BJ (cell line): ENCODE data around the gene ADAMTS17. TPM values are rescaled to one million over a fixed set of nuclear protein-coding genes. Genes with fewer than 3 reads are reported as not detected.

Source experiments
- CTCF ChIA-PET: fragments of 350-600 bp; formaldehyde crosslinking; extraction: SDS; loops from one replicate; lab custom pipeline; 2021; ENCODE audit warnings: antibody characterized with exemption, inconsistent platforms; lab: Yijun Ruan, JAX
- POLR2A ChIA-PET: fragments of 300-600 bp; sonication (Branson Sonifier 250); formaldehyde crosslinking; extraction: SDS; loops from one replicate; lab custom pipeline; 2021; ENCODE audit warnings: antibody characterized with exemption; lab: Charles Lee
- DNase-seq: peaks from one replicate; pipeline ENCODE4 v3.0.0-alpha.2; 2011; ENCODE audit warnings: low read depth
- H3K27me3 ChIP-seq: 2 replicates; pipeline ENCODE4 v1.6.0; 2011; ENCODE audit warnings: low read length; ENCODE audit not compliant: control insufficient read depth, insufficient read depth
- H3K36me3 ChIP-seq: 2 replicates; pipeline ENCODE4 v1.5.1; 2011; ENCODE audit warnings: low read length; ENCODE audit not compliant: control insufficient read depth, insufficient read depth
- H3K4me3 ChIP-seq: 2 replicates; pipeline ENCODE4 v1.5.1; 2011; ENCODE audit warnings: low read depth, mild to moderate bottlenecking, control low read depth, low read length
- CTCF ChIP-seq: IDR thresholded peaks from 2 replicates; pipeline ENCODE4 v1.5.1; 2011; ENCODE audit warnings: low read depth, mild to moderate bottlenecking, control low read depth, inconsistent platforms, low read length, moderate library complexity; ENCODE audit not compliant: insufficient read depth
- polyA plus RNA-seq: library from polyadenylated mRNA; depleted of rRNA; stranded (reverse); fragments of >200 nt; gene quantifications from 2 replicates; pipeline ENCODE4 v1.2.3, GENCODE V29; 2011

The ADAMTS17 gene
- polyA plus RNA-seq, 1 experiment: not detected

GRCh38 chr15:99954361-99955180 lies 387.2 kb downstream of the ADAMTS17 start:
- ChIA-PET POLR2A (no interaction called here), CTCF (no interaction called here)
- H3K27me3 ChIP-seq: no peaks in the 10 kb centered on the region
- H3K36me3 ChIP-seq: no peaks in the 10 kb centered on the region
- DNase-seq: no peak
- H3K4me3 ChIP-seq: no peak overlapping the region
- no peak for TF ChIP-seq CTCF

DNA sequence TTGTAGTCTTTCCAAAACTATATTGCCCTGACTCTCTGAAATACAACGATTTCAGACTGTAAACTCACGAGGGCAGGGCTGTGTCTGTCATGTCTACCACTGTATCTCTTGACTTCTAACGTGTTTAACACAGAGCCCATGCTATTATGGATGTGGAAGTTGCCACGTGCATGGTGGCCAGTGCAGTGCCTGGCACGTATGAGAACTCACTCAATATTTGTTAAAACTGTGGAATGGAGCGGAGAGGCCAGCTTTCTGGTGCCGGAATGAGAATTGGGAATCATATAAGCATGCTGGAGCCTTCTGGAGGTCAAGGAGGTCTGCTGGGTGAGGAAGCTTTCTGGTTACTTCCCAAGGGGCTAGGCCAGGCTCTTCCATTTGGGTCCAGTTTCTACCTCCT lies 387.9 kb downstream of the ADAMTS17 start:
- no peaks in the 10 kb centered on the region for H3K36me3 ChIP-seq
- ChIA-PET POLR2A (no interaction called here), CTCF (no interaction called here)
- H3K4me3 ChIP-seq: no peak overlapping the region
- no peaks in the 10 kb centered on the region for H3K27me3 ChIP-seq
- no peak for TF ChIP-seq CTCF
- no peak for DNase-seq

- no peak for DNase-seq
- ChIA-PET POLR2A (no interaction called here), CTCF (no interaction called here)
These were observed 390.3 kb downstream of the ADAMTS17 start for GRCh38 chr15:99951511-99951910.

DNA sequence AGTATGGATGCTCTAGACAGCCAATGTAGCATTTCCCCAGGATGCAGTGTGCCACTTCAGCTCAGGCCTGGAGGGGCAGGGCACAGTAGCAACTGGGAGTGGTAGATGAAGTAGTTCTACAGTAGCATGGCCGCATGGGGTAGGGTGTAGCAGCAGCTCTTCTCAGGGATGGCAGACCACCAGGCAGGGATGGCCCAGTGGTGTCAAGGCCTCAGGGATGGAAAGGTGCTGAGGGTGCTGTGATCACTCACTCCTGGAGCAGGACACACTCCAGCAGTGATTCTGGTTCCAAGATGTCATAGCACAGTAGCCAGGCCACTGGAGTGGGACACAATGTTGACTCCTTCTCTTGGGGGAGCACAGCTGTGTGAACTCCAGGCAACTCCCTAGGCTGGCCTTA lies 397.6 kb downstream of the ADAMTS17 start:
- TF ChIP-seq CTCF: no peak
- Histone ChIP-seq H3K27me3 (no peaks in the 10 kb centered on the region), H3K4me3 (no peak overlapping the region), H3K36me3 (no peaks in the 10 kb centered on the region)
- ChIA-PET POLR2A (no interaction called here), CTCF (no interaction called here)
- DNase-seq: no peak

More at GRCh38 chr15:99951511-99951910, 390.3 kb downstream of the ADAMTS17 start:
- no peak for TF ChIP-seq CTCF
- H3K27me3 ChIP-seq: no peaks in the 10 kb centered on the region
- no peak overlapping the region for H3K4me3 ChIP-seq
- no peaks in the 10 kb centered on the region for H3K36me3 ChIP-seq

DNA sequence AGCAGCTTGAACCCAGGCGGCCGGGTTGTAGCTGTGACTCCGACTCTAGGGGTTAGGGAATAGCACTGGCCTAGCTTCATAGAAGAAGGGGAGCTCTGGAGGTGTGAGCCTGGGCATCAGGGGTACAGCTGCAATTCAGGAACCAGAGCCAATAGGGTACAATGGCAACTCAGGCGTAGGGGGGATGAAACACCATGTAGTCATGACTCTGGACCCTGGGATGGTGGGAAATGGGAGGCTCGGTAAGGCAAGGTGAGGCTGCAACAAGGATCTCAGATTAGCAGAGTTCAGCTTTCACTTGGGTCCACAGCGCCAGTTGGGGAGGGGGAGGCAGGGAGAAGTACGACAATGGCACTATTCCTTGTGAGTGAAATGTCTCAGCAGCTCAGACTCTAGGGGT lies 398.3 kb downstream of the ADAMTS17 start:
- POLR2A ChIA-PET: no interaction called here
- no peak for TF ChIP-seq CTCF
- no peaks in the 10 kb centered on the region for H3K36me3 ChIP-seq
- CTCF ChIA-PET: no interaction called here
- H3K27me3 ChIP-seq: no peaks in the 10 kb centered on the region
- DNase-seq: no peak
- no peak overlapping the region for H3K4me3 ChIP-seq
